ENCODE measurements around the gene ACTN4.

The ACTN4 gene

DNA sequence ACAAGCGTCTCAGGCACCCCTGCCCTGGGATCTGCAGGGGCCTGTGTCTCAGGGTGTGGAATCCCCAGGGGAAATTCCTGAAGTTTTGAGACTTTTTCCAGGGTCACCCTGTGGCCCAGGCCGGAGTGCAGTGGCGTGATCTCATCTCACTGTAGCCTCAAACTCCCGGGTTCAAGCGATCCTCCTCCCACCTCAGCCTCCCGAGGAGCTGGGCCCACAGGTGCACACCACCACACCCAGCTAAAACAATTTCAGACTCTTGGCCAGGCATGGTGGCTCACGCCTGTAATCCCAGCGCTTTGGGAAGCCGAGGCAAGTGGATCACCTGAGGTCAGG lies 92.8 kb downstream of the ACTN4 start:
- TF ChIP-seq, protein P1, sequence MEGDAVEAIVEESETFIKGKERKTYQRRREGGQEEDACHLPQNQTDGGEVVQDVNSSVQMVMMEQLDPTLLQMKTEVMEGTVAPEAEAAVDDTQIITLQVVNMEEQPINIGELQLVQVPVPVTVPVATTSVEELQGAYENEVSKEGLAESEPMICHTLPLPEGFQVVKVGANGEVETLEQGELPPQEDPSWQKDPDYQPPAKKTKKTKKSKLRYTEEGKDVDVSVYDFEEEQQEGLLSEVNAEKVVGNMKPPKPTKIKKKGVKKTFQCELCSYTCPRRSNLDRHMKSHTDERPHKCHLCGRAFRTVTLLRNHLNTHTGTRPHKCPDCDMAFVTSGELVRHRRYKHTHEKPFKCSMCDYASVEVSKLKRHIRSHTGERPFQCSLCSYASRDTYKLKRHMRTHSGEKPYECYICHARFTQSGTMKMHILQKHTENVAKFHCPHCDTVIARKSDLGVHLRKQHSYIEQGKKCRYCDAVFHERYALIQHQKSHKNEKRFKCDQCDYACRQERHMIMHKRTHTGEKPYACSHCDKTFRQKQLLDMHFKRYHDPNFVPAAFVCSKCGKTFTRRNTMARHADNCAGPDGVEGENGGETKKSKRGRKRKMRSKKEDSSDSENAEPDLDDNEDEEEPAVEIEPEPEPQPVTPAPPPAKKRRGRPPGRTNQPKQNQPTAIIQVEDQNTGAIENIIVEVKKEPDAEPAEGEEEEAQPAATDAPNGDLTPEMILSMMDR (IDR thresholded peaks at IDR 0.05; ENCODE audit: low read length, missing control alignments): no peak
- DNase-seq (ENCODE audit: low read depth): no peak
- H3K4me3 ChIP-seq (replicated peaks; ENCODE audit: low read depth, low read length): no peak overlapping the region

DNA sequence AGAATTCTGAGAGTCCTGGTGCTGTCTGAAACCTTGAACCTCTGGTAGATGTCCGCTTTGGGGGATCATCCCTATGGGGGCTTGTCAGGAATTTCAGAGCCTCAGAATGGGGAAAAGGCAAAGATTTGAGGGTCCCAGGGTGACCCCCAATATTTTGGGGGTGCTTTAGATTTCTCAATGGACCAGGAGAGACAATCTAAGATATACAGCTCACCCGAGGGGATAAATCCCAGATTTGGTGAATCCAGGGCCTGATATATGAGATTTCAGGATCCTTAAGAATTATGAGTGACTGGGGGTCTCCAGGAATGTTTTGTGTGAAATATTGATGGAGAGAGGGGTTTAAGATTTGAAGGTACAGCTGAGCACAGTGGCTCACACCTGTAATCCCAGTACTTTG lies 93.5 kb downstream of the ACTN4 start:
- DNase-seq (ENCODE audit: low read depth): no peak
- H3K4me3 ChIP-seq (replicated peaks; ENCODE audit: low read depth, low read length): no peak overlapping the region
- TF ChIP-seq, protein P1 (IDR thresholded peaks at IDR 0.05; ENCODE audit: low read length, missing control alignments): no peak

DNA sequence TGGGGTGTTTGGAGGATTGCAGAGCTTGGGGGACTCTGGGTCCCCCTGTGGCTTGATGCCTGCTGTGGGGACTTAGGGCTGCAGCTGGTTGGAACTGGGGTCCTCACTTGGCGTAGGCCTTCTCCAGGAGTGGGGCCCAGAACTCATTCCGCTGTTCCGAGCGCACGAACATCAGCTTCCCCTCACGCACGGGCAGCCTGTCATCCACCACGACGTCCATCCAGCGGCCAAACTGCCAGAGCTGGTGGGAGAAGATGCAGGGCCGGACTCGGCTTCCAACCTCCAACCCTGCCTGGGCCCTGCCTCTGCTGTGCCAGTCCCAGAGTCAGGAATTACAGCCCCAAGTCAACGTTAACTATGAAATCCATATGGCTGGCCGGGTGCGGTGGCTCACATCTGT lies 94.2 kb downstream of the ACTN4 start:
- DNase-seq (ENCODE audit: low read depth): no peak
- TF ChIP-seq, protein P1 (IDR thresholded peaks at IDR 0.05; ENCODE audit: low read length, missing control alignments): no peak
- H3K4me3 ChIP-seq (replicated peaks; ENCODE audit: low read depth, low read length): no peak overlapping the region

DNA sequence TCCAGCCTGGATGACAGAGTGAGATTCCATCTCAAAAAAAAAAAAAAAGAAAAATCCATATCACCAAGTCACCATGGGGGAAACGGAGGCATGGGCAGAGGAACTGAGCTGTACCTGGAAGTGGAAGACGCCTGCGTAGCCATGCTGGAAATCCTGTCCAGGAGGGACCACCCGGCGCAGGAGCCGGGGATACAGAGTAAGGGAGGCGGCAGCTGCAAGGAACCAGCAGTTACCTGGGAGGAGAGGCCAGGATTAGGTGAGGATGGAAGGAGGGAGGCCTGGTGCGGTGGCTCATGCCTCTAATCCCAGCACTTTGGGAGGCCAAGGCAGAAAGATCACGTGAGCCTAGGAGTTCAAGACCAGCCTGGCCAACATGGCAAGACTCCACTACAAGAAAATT lies 94.8 kb downstream of the ACTN4 start:
- no peak overlapping the region for H3K4me3 ChIP-seq (replicated peaks; ENCODE audit: low read depth, low read length)
- no peak for DNase-seq (ENCODE audit: low read depth)
- TF ChIP-seq, protein P1 (IDR thresholded peaks at IDR 0.05; ENCODE audit: low read length, missing control alignments): no peak

DNA sequence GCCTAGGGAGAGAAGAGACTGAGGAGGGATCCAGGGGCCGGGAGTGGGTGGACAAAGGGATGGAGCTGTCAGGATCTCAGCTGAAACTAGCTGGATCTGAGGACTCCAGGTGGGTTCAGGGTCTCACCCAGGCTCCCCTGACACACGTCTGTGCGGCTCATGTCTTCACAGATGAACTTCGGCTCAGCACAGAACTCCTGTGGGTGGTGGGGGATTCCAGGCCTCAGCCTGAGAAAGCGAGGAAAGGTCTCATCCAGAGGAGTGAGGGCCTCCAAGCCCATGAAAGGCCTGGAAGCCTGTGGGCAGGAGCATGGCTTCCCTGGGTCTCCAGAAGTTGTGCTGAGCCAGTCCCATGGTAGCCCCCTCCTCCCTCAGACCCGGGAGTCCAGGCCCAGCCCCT lies 95.5 kb downstream of the ACTN4 start:
- TF ChIP-seq, protein P1 (IDR thresholded peaks at IDR 0.05; ENCODE audit: low read length, missing control alignments): no peak
- no peak for DNase-seq (ENCODE audit: low read depth)
- no peak overlapping the region for H3K4me3 ChIP-seq (replicated peaks; ENCODE audit: low read depth, low read length)

DNA sequence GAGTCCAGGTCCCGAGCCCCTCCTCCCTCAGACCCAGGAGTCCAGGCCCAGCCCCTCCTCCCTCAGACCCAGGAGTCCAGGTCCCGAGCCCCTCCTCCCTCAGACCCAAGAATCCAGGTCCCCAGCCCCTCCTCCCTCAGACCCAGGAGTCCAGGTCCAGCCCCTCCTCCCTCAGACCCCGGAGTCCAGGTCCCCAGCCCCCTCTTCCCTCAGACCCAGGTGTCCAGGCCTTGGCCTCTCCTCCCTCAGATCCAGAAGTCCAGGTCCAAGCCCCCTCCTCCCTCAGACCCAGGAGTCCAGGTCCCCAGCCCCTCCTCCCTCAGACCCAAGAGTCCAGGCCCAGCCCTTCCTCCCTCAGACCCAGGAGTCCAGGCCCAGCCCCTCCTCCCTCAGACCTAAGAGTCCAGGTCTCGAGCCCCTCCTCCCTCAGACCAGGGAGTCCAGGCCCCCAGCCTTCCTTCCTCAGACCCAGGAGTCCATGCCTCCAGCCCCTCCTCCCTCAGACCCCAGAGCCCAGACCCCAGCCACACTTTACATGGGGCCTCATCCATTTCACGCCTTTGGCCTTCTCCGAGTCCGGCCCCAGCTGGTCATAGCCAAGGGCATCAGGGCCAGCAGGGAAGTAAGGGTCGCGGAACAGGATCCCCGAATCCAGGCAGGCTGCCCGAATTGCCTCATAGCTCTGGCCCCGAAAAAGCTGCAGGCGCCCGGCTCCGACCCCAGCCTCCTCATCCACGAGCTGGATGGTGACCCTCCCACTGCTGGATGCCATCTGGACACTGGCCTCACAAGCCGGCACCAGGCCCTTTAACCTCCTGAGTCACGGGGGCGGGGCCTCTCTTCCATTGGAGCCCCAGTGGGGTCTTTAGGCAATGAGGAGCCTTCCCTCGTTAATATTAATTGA lies 96.2 kb downstream of the ACTN4 start:
- DNase-seq (ENCODE audit: low read depth): no peak
- TF ChIP-seq, protein P1 (IDR thresholded peaks at IDR 0.05; ENCODE audit: low read length, missing control alignments): no peak
- no peak overlapping the region for H3K4me3 ChIP-seq (replicated peaks; ENCODE audit: low read depth, low read length)

DNA sequence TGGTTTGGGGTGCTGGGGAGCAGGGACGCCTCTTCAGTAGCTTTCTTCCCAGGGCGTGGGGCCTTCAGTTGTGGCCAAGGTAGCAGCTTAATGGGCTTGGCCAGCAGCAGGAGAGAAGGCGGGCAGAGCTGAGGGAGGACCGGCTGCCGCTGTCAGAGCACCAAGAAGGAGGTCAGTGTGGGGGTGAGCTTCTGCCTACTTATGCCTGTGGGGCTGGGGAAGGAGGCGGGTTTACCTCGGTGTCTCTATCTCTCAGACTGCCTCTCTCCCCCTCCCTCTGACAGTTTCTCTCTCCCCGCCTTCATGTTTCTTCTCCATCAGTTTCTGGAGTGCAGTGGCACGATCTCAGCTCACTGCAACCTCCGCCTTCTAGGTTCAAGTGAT lies 96.8 kb downstream of the ACTN4 start, which contains the start of gene CAPN12:
Gene CAPN12, minus strand, starts transcription at position 177 of the 384 bp plus-strand sequence. CDS start 309 bp downstream, outside the sequence.
- TF ChIP-seq, protein P1 (IDR thresholded peaks at IDR 0.05; ENCODE audit: low read length, missing control alignments): no peak
- no peak within 1 kb of the TSS for H3K4me3 ChIP-seq (replicated peaks; ENCODE audit: low read depth, low read length)
- no peak for DNase-seq (ENCODE audit: low read depth)

Data from fibroblast of pulmonary artery (primary cell).